Measurements from ENCODE around the gene CALML4.
"Not testable (repeated sequence)": the region's sequence is repeated elsewhere in the genome, so short reads cannot be mapped to it uniquely, and the experiment has no call there.

The CALML4 gene

DNA sequence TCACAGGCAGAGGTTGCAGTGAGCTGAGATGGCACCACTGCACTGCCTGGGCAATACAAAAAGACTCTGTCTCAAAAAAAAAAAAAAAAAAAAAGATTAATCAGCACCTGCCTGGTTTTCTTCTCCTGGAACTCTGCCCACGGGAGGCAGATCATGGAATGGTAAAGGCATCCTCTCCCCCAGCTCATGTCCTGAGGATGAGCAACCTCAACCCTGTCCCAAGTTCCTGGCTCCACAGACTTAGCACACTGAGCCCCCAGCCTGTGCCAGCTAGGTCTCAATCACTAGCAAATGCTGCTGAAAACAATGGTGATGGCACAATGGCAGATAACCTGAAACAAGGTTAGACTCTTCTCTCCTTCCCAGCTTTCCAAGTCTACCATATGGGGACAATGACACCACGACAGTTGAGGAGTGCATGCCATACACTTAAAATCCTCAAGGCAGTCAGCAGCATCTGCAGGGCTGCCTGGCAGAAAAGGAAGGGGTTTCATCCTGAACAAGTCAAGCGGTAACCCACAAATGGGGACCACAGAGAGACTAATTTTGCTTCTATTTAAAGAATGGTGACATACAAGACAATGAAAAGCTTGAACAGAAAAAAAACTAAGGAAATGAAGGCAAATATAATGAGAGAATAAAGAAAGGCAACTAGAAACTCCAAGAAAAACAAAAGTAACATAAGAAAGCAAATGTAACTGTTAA lies 19.6 kb upstream of the CALML4 start:
- no peak for FAIRE-seq

DNA sequence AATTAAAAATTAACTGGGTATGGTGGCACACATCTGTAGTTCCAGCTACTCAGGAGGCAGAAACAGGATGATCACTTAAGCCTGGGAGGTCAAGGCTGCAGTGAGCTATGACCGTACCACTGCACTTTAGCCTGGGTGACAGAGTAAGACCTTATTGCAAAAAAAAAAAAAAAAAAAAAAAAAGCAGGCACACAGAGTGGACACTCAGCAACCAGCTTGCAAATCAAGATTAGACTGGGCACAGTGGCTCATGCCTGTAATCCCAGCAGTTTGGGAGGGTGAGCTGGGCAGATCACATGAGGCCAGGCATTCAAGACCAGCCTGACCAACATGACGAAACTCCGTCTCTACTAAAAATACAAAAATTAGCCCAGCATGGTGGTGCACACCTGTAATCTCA lies 19.0 kb upstream of the CALML4 start:
- FAIRE-seq: no peak

DNA sequence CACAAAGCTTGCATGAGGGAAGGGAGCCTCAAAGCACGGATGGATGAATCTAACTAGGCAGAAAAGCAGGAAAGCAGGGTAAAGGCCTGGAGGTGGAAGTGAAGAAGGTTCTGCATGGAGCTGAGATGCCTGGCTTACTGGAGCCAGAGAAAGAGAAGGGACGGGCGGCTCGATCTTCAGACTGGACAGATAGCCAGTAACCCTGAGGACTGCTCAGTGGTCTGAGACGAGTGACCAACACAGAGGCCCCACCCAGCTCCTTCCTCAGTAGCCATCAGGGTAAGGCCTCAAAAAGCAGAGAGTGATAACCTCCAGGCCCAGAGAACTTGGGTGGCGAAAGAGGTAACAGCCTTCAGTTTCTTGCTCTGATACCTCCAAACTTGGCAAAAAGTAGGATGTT lies 18.0 kb upstream of the CALML4 start:
- FAIRE-seq: no peak

DNA sequence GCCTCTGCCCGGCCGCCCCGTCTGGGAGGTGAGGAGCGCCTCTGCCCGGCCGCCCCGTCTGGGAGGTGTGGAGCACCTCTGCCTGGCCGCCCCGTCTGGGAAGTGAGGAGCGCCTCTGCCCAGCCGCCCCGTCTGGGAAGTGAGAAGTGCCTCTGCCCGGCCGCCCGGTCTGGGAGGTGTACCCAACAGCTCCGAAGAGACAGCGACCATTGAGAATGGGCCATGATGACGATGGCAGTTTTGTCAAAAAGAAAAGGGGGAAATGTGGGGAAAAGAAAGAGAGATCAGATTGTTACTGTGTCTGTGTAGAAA lies 17.3 kb upstream of the CALML4 start:
- FAIRE-seq: not testable (repeated sequence)

DNA sequence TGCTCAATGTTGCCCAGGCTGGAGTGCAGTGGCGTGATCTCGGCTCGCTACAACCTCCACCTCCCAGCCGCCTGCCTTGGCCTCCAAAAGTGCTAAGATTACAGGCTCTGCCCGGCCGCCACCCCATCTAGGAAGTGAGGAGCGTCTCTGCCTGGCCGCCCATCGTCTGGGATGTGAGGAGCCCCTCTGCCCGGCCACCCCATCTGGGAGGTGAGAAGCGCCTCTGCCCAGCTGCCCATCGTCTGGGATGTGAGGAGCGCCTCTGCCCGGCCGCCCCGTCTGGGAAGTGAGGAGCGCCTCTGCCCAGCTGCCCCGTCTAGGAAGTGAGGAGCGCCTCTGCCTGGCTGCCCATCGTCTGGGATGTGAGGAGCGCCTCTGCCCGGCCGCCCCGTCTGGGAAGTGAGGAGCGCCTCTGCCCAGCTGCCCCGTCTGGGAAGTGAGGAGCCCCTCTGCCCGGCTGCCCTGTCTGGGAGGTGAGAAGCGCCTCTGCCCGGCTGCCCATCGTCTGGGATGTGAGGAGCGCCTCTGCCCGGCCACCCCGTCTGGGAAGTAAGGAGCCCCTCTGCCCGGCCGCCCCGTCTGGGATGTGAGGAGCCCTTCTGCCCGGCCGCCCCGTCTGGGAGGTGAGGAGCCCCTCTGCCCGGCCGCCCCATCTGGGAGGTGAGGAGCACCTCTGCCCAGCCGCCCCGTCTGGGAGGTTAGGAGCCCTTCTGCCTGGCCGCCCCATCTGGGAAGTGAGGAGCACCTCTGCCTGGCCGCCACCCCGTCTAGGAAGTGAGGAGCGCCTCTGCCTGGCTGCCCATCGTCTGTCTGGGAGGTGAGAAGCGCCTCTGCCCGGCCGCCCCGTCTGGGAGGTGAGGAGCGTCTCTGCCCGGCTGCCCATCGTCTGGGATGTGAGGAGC lies 16.6 kb upstream of the CALML4 start:
- FAIRE-seq: not testable (repeated sequence)

- FAIRE-seq: no peak
These were observed 15.8 kb upstream of the CALML4 start for GRCh38 chr15:68220967-68221366.

DNA sequence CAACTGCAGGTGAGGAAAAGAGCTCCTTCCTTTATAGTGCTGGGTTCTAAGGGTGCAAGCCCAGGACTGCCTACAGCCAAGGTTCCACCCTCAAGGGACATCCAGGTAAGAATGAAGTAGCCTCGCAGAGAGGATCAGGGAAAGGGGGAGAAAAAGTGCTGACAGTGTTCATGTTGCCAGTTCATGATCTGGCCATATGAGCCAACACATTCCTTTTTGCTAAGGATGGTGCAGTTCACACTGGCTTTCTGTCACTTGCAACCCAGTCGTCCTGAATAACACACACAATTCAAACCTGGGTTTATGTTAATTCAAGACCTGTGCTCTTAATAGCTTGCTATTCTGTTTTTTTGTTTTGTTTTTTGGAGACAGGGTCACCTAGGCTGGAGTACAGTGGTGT lies 15.4 kb upstream of the CALML4 start:
- FAIRE-seq: no peak

DNA sequence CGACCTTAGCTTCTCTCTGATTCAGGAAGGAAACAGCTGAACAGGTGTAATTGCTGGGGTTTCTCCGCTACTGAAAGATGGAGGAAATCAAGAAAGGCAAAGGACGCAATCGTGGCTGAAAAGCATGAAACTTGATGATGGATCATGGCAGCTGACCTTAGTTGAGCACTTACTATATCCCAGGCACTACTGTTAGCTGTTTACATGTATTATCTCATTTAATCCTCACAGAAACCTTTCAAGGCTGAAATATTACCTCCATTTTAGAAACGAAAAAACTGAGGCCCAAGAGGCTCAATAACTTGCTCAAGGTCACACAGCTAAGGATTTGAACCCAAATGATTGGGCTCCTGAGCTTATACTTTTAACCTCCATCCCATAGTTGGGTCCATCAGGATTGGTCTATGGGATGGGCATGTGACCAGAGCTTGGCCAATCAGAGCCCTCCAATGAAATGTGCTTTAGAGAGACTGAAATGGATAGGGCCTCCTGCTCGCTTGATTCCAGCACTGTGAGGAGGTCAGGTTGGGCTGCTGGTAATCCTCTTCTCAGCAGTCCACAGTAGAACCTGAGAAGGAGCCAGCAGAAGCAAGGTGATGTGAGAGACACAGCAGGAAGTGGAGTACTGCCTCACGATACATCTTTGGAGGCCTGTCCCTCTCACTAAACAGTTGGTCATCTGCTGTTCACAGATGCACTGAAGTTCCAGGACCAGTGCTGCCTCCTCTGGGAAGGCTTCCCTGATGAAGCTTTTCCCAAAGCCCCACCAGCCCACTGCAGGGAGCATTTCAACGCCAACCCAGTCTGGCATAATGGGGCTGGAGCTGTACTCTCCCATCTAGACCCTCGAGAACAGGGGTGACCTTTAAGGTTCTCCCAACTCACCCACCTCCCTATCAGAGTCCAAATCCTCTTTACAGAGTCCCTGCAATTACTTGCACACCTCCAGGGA lies 14.0 kb upstream of the CALML4 start:
- FAIRE-seq: no peak

GRCh38 chr15:68218331-68218730 lies 13.2 kb upstream of the CALML4 start:
- FAIRE-seq: no peak

DNA sequence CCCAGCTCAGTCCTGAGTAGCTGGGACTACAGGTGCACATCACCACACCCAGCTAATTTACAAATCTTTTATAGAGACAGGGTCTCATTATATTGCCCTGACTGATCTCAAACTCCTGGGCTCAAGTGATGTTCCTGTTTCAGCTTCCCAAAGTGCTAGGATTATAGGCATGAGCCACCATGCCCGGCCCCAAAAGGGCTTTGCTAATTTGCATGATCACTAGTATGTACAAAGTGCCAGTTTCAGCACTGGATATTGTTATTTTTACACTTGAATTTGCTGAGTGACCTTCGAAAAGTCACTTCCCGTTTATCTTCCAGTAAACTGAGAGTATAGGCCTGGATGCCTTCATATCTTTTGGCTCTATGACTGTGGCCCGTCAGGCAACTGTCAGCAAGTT lies 12.2 kb upstream of the CALML4 start:
- FAIRE-seq: no peak

- no peak for FAIRE-seq
These were observed 9.7 kb upstream of the CALML4 start for GRCh38 chr15:68214838-68215254.

GRCh38 chr15:68213991-68214837 lies 9.1 kb upstream of the CALML4 start:
- no peak for FAIRE-seq

DNA sequence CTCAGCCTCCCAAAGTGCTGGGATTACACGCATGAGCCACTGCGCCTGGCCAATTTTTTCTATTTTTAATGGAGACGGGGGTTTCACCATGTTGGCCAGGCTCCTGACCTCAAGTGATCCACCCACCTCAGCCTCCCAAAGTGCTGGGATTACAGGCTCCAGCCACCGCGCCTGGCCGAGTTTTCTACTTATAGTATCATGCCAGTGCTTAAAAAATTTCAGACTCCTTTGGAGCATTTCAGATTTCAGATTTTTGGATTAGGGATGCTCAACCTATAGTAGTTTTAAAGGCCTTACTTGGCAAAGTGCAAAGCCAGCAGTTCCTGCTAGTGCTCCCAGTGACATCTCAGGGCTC lies 8.3 kb upstream of the CALML4 start:
- not testable (repeated sequence) for FAIRE-seq

DNA sequence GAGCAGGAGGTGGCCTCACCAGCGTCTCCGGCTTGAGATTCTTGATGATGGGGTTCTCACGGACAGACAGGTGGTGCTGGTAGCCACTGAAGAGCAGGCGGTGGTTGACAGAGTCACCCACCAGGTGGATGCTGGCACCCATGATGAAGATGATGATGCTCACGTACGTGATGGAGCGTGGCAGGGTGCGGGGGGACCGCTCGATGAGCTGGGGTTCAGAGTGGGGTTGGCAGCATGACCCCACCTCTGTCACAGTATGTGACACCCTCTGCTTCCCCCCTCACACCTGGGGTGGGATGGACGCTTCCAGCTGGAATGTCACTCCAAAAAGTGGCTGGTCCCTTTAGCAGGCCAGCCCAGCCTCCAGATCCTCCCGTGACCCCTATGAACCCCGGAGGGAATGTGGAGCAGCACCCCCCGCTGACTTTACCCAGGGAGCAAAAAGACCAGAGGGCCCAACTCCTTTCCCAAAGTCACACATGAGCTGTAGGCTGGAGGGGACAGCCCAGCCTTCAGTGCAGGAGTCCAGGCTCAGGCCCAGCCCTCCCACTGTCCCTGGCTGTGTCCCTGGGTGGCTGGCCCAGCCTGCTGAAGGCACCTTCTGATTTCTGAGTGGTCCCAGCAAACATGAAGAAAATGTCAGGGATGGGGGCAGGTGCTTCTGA lies 6.7 kb upstream of the CALML4 start:
- no peak for FAIRE-seq

GRCh38 chr15:68210821-68211655 lies 5.9 kb upstream of the CALML4 start:
- no peak for FAIRE-seq

DNA sequence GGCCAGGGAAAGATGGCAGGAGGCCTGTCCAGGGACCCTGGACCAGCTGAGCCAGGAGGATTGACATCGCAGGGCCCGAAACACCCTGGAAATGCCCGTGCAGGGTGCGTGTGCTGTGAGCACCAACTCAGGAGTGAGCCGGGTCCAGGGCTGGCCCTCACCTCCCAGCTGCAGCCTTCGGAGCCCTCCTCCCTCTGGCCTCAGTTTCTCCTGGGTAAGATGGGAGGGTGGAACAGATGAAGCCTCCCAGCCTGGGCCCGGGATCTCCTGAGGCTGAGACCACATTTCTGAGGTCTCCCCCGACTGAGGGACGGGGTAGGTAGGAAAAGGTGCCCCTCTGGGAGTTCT lies 5.3 kb upstream of the CALML4 start:
- no peak for FAIRE-seq

DNA sequence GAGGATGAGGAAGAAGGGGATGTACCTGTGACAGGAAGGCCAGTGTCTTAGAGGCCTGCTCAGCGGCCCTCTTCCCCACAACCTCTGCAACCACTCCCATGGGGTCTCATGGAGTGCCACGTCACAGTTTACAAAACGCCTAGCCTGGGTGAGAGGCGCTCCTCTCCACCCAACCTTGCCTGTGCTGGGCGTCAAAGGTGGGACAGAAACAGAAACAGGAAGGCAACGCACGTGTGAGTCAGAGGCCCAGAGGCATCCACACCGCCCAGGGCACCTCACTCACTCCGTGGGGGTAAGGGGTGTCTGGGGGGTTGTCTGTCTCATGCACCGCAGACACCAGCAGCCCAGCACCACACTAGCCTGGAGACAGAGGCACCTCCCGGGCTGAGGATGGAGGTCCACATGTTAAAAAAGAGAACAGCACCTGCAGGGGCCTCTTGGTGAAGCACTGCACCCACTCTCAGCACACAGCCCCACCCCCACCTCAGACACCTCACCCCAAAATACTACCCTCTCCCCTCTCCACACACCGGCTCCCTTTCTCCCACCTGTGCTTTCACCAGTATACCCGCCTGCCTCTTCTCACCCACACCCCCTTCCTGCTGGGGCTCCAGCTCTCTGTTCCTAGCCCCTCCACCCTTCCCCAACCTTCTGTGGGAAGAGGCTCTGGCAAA lies 4.7 kb upstream of the CALML4 start:
- no peak for FAIRE-seq

GRCh38 chr15:68209272-68209671 lies 4.1 kb upstream of the CALML4 start:
- no peak for FAIRE-seq

- FAIRE-seq: no peak
These were observed 3.6 kb upstream of the CALML4 start for GRCh38 chr15:68208636-68209240.

- FAIRE-seq: no peak
These were observed 3.0 kb upstream of the CALML4 start for GRCh38 chr15:68208136-68208535.

Measured in colon (tissue), 2 donors.